ENCODE data around the gene FBXL15. TPM values are rescaled to one million over a fixed set of nuclear protein-coding genes. Genes with fewer than 3 reads are reported as not detected.

The FBXL15 gene
- total and polyA plus RNA-seq, 2 donors (not counting 3 experiments of a cell fraction or from before 2014, with no cell fraction given) = 9.9 to 15.3 TPM

DNA sequence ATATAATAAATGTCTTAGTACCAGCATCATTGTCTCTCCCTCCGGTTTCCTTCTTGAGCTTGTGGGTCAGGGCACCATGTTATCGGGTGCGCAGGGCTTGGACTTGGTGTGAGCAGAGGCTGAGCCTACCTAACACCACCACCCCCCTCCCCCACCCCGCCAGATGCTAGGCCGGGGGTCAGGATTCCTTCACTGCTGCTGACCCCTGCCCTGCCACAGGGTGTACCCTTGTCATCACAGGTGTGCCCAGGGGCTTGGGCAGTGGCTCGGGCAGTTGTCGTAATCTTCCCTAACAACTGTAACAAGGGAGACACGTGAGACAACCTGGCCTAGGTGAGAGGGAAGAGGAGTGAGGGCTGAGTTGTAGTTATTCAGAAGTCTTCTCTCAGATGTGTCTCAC lies 37.8 kb upstream of the FBXL15 start:
- Histone ChIP-seq H3K36me3 (ENCODE audit: control insufficient read depth in 2 of 2, extremely low read depth in 1 of 2, insufficient read depth in 2 of 2, low read length in 2 of 2) (peaks cover 3 to 29% of the 10 kb centered on the region in 2 experiments), H3K27ac (ENCODE audit: insufficient read depth, low read depth, low read length) (no peak overlapping the region), H3K4me3 (replicated peaks in 1 of 3; ENCODE audit: insufficient read depth in 1 of 3, low read depth in 1 of 3, low read length in 3 of 3) (no peak overlapping the region), H3K79me2 (ENCODE audit: control insufficient read depth, insufficient read depth, low read length) (no peaks in the 10 kb centered on the region), H3K9me3 (replicated peaks; ENCODE audit: control insufficient read depth, insufficient read depth, low read length) (no peaks in the 10 kb centered on the region), H3K27me3 (ENCODE audit: control insufficient read depth in 2 of 2, insufficient read depth in 2 of 2, low read length in 2 of 2) (no peaks in the 10 kb centered on the region), H4K20me1 (replicated peaks; ENCODE audit: control insufficient read depth, extremely low read depth, insufficient read depth, low read length) (no peaks in the 10 kb centered on the region), H3K4me1 (ENCODE audit: control insufficient read depth, extremely low read depth, insufficient read depth, low read length) (no peaks in the 10 kb centered on the region), H3K9me1 (replicated peaks; ENCODE audit: control insufficient read depth, extremely low read depth, insufficient read depth, low read length) (no peaks in the 10 kb centered on the region), H3K4me2 (ENCODE audit: insufficient read depth, low read length) (no peak overlapping the region), H3K9ac (replicated peaks; ENCODE audit: extremely low read depth, insufficient read depth, low read length) (no peak overlapping the region), H2AFZ (ENCODE audit: low read depth, low read length) (no peak overlapping the region)
- no TSS peak for BruUV-seq (replicated peaks)
- POLR2A ChIA-PET = no interaction called here
- intact Hi-C loops (cut with micrococcal nuclease) = no loop called here
- DNase-seq (ENCODE audit: low read depth, low spot score) (no peak), FAIRE-seq (no peak)
- TF ChIP-seq, protein P1, sequence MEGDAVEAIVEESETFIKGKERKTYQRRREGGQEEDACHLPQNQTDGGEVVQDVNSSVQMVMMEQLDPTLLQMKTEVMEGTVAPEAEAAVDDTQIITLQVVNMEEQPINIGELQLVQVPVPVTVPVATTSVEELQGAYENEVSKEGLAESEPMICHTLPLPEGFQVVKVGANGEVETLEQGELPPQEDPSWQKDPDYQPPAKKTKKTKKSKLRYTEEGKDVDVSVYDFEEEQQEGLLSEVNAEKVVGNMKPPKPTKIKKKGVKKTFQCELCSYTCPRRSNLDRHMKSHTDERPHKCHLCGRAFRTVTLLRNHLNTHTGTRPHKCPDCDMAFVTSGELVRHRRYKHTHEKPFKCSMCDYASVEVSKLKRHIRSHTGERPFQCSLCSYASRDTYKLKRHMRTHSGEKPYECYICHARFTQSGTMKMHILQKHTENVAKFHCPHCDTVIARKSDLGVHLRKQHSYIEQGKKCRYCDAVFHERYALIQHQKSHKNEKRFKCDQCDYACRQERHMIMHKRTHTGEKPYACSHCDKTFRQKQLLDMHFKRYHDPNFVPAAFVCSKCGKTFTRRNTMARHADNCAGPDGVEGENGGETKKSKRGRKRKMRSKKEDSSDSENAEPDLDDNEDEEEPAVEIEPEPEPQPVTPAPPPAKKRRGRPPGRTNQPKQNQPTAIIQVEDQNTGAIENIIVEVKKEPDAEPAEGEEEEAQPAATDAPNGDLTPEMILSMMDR (IDR thresholded peaks at IDR 0.05; ENCODE audit: extremely low read depth in 1 of 2, insufficient read depth in 1 of 2, low read depth in 1 of 2, low read length in 2 of 2) = no peak
- TF ChIP-seq MYC (IDR thresholded peaks at IDR 0.05; ENCODE audit: low read depth, low read length) = no peak
- no peak for TF ChIP-seq POLR2A (IDR thresholded peaks at IDR 0.05; ENCODE audit: low read depth, low read length)
- TF ChIP-seq JUN (IDR thresholded peaks at IDR 0.05; ENCODE audit: borderline replicate concordance, insufficient read depth, insufficient read length, low read depth) = no peak
- TF ChIP-seq GATA2 (IDR thresholded peaks at IDR 0.05; ENCODE audit: insufficient read depth, insufficient read length, low read depth, low read length) = no peak
- TF ChIP-seq, protein P2, sequence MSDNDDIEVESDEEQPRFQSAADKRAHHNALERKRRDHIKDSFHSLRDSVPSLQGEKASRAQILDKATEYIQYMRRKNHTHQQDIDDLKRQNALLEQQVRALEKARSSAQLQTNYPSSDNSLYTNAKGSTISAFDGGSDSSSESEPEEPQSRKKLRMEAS (IDR thresholded peaks at IDR 0.05; ENCODE audit: insufficient read depth, insufficient read length) = no peak
- no peak for TF ChIP-seq FOS (IDR thresholded peaks at IDR 0.05; ENCODE audit: borderline replicate concordance, insufficient read depth, low read length)
- dilution Hi-C loops (cut with MboI; ENCODE audit: extremely low pct_ligation_motif_present, low sequenced_read_pairs) = no loop called here
- CTCF ChIA-PET = interaction anchor here (0.6 to 5.0 kb wide), 8 partner anchors 11 to 213 kb away, joined by 3 to 30 read pairs (median 8); partner anchors contain the start of gene NFKB2
